ENCODE data around the gene CCDC85C. TPM values are rescaled to one million over a fixed set of nuclear protein-coding genes. Genes with fewer than 3 reads are reported as not detected.

CCDC85C gene
- total RNA-seq, 1 donor from 2014 or later = 16.6 TPM

- no peaks in the 10 kb centered on the region for H3K9me3 Mint-ChIP-seq (ENCODE audit: unreplicated experiment)
- peaks cover 22% of the 10 kb centered on the region for H3K4me1 Mint-ChIP-seq (ENCODE audit: low read depth, unreplicated experiment)
- H3K4me1 ChIP-seq (ENCODE audit: insufficient read depth, low read length) = peaks cover 34% of the 10 kb centered on the region
Observed at GRCh38 chr14:99589031-99589441, 15.0 kb downstream of the CCDC85C start.

GRCh38 chr14:99587460-99588278 lies 16.3 kb downstream of the CCDC85C start:
- no peak overlapping the region for H3K27ac Mint-ChIP-seq (ENCODE audit: unreplicated experiment)
- FAIRE-seq = no peak
- peaks cover 34% of the 10 kb centered on the region for H3K4me1 ChIP-seq (ENCODE audit: insufficient read depth, low read length)

More at GRCh38 chr14:99589031-99589441, 15.0 kb downstream of the CCDC85C start:
- Histone ChIP-seq H3K9ac (ENCODE audit: low read length) (no peak overlapping the region), H3K9me3 (ENCODE audit: insufficient read depth, low read depth, low read length) (no peaks in the 10 kb centered on the region), H2AFZ (ENCODE audit: low read depth, low read length) (no peak overlapping the region), H3K27me3 (ENCODE audit: insufficient read depth, low read length) (no peaks in the 10 kb centered on the region), H3K4me2 (ENCODE audit: low read length) (no peak overlapping the region), H4K20me1 (ENCODE audit: insufficient read depth, low read length) (peaks cover 65% of the 10 kb centered on the region), H3K27ac (ENCODE audit: low read depth, low read length) (no peak overlapping the region), H3K36me3 (ENCODE audit: insufficient read depth, low read length) (no peaks in the 10 kb centered on the region), H3K4me3 (ENCODE audit: insufficient read depth, low read depth, low read length) (no peak overlapping the region), H3K79me2 (ENCODE audit: insufficient read depth, low read length) (peaks cover 95% of the 10 kb centered on the region)
- Mint-ChIP-seq H3K36me3 (ENCODE audit: low read depth, unreplicated experiment) (no peaks in the 10 kb centered on the region), H3K4me3 (ENCODE audit: unreplicated experiment) (no peak overlapping the region), H3K27me3 (ENCODE audit: low read depth, unreplicated experiment) (peaks cover 9% of the 10 kb centered on the region), H3K27ac (ENCODE audit: unreplicated experiment) (peak overlapping the region; percentile 53)
- TF ChIP-seq EZH2 (IDR thresholded peaks at IDR 0.05; ENCODE audit: insufficient read depth, low read length) = no peak
- DNase-seq (ENCODE audit: low read depth) = no peak
- FAIRE-seq = no peak

More at GRCh38 chr14:99587460-99588278, 16.3 kb downstream of the CCDC85C start:
- H3K36me3 ChIP-seq (ENCODE audit: insufficient read depth, low read length) = no peaks in the 10 kb centered on the region
- no peak overlapping the region for H3K9ac ChIP-seq (ENCODE audit: low read length)
- no peaks in the 10 kb centered on the region for H3K27me3 ChIP-seq (ENCODE audit: insufficient read depth, low read length)
- H4K20me1 ChIP-seq (ENCODE audit: insufficient read depth, low read length) = peaks cover 56% of the 10 kb centered on the region
- H3K27ac ChIP-seq (ENCODE audit: low read depth, low read length) = no peak overlapping the region
- no peak overlapping the region for H3K4me2 ChIP-seq (ENCODE audit: low read length)
- H3K9me3 Mint-ChIP-seq (ENCODE audit: unreplicated experiment) = no peaks in the 10 kb centered on the region
- no peak overlapping the region for H3K4me3 ChIP-seq (ENCODE audit: insufficient read depth, low read depth, low read length)
- H3K79me2 ChIP-seq (ENCODE audit: insufficient read depth, low read length) = peaks cover 90% of the 10 kb centered on the region
- H2AFZ ChIP-seq (ENCODE audit: low read depth, low read length) = no peak overlapping the region
- no peak overlapping the region for H3K4me3 Mint-ChIP-seq (ENCODE audit: unreplicated experiment)
- H3K4me1 Mint-ChIP-seq (ENCODE audit: low read depth, unreplicated experiment) = peaks cover 22% of the 10 kb centered on the region
- no peak for DNase-seq (ENCODE audit: low read depth)
- H3K36me3 Mint-ChIP-seq (ENCODE audit: low read depth, unreplicated experiment) = no peaks in the 10 kb centered on the region
- no peaks in the 10 kb centered on the region for H3K9me3 ChIP-seq (ENCODE audit: insufficient read depth, low read depth, low read length)
- TF ChIP-seq EZH2 (IDR thresholded peaks at IDR 0.05; ENCODE audit: insufficient read depth, low read length) (no peak), CTCF (IDR thresholded peaks at IDR 0.05; ENCODE audit: insufficient read depth, low read depth, low read length) (no peak)
- H3K27me3 Mint-ChIP-seq (ENCODE audit: low read depth, unreplicated experiment) = peaks cover 9% of the 10 kb centered on the region
